ENCODE measurements around the gene CTNNA2.

DNA sequence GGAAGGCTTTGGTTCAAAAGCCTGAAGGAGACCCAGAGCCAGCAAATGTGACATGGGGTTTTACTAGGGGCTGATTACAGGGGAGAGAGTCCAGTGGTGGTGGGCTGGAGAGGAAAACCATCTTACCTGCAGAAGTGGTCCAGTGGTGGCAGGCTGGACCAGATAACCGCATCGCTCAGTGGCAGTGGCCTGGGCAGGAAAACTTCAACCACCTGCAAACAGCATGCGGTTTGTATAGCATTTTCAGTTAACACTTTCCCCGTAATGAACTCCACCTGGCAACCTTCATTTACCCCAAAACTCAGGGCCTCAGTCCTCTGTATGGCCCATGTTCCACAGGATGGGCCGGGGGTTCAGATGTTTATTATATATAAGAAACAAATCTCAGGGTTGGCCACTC lies 677.3 kb downstream of the CTNNA2 start:
- TF ChIP-seq, protein P1, sequence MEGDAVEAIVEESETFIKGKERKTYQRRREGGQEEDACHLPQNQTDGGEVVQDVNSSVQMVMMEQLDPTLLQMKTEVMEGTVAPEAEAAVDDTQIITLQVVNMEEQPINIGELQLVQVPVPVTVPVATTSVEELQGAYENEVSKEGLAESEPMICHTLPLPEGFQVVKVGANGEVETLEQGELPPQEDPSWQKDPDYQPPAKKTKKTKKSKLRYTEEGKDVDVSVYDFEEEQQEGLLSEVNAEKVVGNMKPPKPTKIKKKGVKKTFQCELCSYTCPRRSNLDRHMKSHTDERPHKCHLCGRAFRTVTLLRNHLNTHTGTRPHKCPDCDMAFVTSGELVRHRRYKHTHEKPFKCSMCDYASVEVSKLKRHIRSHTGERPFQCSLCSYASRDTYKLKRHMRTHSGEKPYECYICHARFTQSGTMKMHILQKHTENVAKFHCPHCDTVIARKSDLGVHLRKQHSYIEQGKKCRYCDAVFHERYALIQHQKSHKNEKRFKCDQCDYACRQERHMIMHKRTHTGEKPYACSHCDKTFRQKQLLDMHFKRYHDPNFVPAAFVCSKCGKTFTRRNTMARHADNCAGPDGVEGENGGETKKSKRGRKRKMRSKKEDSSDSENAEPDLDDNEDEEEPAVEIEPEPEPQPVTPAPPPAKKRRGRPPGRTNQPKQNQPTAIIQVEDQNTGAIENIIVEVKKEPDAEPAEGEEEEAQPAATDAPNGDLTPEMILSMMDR (IDR thresholded peaks at IDR 0.05): no peak
- no peak for TF ChIP-seq POLR2A (IDR thresholded peaks at IDR 0.05)

Measured in uterus (tissue), 2 donors.